CD4-positive, alpha-beta T cell treated with Interferon gamma for 1 hour (primary cell): ENCODE results near the gene KDM5B.
"Not testable (repeated sequence)": the region's sequence is repeated elsewhere in the genome, so short reads cannot be mapped to it uniquely, and the experiment has no call there.

ENCODE experiments used
- DNase-seq: peaks from one replicate; pipeline ENCODE4 v3.0.0-alpha.2; 2020

The KDM5B gene

DNA sequence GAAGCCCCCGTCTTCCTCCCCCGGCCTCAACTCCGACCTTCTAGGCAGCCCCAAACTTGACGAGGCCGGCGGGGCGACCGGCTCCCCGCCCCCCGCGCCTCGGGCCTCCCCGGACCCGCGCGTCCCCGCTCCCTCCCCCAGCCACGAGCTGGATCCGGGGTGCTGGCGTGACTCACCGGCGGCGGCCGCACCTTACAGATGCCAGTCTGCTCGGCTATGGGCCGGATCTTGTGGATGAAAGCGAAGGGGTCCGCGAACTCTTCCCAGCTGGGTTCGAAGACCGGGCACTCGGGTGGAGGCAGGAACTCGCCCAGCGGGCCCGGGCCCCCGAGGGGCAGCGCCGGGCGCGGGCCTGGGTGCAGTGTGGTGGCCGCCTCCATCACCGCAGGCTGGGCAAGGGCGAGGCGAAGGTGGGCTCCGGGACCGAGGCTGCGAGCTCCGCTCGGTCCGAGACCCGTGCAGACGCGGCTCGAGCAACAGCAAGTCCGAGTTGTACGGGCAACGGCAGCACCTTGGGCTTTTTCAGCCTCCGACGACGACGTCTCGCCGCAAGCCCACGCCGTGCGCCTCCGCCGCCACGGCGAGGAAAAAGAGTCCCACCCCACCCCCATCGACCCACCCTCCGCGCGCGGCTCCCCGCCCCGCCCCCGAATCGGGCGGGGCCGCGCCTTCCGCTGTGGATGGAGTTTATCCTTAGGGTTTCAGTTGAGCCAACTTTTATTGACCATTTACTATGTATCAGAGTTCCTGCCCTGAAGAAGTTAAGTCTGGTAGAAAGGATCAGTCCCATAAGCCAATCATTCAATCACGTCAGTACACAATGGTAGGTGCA, at the start of gene KDM5B:
Gene KDM5B (minus strand): TSS at position 496 of the 832 bp plus-strand sequence. CDS start 116 bp downstream, at position 380.
- peak; percentile 58 for DNase-seq

DNA sequence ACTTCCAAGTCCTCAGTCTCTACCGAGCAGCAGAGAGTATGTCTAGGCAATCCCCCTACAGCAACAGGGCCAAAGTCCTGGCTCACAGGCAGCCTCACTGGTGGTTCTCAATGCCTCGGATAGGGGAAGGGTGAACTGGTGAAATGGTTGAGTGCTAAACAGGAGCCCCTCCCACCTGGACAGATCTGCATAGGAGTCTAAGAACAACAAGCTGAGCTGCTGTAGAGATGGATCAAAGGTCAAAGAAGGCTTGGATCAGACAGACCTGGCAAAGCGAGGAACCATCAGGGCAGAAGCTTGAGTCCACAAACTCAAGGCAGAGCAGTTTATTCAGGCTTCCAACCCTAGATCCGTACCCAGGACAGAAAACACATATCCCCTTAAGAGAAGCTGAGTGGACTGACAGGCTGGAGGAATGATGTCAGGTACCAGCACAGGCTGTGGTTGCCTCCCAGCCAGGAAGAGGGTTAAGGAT, 49.0 kb upstream of the KDM5B start:
- no peak for DNase-seq

DNA sequence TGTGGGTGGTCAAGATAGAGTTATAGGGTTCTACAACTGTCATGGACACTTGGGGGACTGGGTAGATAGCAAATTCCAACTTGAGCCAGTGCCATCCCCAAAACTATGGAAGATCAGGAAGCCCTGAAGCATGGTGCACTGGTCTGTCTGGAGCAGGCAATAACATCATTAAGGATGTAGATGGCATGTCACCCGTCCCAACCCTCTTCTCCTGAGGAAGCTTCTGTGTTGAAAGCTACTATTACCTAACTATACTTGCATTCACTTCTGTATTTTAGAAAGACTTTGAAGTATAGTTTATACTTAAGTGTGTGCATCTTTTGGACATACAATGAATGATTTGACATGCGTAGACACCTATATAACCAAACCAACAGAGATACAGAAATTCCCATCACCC, 47.8 kb upstream of the KDM5B start:
- DNase-seq, result no peak

DNA sequence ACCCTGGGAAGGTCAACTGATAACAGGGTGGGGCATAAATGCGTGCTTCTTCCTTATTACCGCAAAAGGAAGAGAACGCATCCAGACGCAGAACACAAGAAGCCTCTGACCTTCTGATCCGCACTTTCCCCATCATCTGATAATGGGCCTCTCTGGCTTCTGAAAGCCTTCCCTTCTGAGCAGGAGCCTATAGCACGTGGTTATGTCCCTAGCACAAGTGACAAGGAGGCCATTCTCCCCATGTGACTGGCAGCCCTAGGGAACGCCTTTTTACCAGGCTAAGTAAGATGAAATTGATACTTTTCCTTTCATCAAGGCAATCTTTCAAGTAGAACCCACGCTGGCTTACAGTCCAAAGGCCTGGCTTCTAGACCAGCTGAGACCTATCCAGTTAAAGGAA, 46.6 kb upstream of the KDM5B start:
- DNase-seq, result no peak

DNA sequence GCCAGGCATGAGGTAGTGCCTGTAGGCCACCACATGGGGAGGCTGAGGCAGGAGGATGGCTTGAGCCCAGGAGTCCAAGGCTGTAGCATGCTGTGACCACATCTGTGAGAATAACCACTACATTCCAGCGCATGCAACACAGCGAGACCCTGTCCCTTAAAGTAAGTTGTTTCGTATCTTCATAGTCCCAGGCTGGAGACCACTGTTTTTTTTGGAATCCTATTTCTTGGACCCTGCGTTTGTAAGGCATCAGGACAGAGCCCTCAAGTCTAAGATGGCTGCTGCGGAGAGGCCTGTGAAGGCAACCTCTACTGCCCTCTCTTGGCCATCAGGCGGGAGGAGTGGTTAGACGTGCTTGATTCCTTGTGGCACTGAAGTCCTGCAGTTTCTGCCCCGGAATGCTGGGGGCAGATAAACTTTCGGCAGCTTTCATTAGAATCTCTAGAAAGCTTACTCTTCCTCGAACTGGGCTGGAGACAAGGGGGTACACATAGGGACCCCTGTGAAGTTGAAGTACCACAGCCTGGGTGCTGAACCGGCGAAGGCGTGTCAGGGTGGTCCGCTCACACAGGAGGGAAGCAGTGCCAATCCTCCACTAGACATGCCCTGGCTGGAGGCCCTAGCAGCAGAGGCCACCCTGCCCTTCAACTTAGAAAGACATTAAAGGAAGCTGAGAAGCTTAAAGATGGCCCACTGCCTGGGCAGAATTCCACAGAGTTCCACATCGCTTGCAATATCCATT, 44.1 kb upstream of the KDM5B start:
- peak; percentile 33 for DNase-seq

DNA sequence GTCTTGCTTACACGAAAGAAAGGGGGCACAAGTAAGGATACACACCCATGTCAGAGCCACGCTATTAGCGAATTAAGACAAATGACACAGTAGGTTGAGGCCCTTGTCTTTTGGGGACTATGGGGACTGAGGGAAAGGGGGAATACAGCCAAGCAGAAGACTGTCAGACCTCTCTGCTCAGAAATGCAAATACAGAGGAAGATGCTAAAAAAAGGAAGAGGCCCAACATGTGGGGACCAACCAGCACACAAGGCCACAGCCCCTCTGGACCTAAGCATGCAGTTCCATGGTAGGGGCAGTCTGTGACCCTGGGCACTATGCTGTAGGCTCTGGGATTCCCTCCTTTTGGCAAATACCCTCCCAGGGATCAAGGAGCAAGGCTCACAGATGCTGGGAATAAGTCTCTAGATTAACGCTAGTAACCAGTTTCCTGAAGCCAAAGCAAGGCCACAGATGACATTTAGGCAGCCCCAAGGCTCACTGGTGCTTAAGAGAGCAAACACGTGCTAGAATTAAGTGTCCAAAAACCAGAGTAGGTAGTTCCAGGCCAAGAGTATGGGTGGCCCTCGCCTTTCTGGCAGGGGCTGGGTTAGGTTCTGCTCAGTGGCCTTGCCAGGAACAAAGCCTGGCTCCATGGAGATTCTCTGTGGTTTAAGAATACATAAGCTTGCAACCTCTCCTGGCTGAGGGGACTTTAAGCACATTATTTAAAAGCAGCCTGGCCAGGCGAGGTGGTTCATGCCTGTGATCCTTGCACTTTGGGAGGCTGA, 42.6 kb upstream of the KDM5B start:
- DNase-seq, result no peak

DNA sequence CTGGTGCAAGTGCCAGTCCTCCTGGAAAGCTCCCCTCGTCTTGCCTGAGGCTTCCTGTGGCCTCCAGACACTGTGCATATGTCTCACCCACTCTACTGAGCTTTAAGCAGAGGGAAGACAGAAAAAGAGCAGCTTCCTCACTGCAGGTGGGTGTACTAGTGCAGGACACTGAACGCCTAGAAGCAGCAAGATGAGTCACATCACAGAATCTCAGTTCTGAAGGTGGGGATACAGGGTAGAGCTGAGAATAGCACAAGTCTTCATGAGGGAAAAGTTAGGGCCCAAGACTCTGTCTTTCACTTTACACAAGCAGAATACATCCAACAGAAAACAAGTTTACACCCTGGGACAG, 39.9 kb upstream of the KDM5B start:
- DNase-seq, result no peak

DNA sequence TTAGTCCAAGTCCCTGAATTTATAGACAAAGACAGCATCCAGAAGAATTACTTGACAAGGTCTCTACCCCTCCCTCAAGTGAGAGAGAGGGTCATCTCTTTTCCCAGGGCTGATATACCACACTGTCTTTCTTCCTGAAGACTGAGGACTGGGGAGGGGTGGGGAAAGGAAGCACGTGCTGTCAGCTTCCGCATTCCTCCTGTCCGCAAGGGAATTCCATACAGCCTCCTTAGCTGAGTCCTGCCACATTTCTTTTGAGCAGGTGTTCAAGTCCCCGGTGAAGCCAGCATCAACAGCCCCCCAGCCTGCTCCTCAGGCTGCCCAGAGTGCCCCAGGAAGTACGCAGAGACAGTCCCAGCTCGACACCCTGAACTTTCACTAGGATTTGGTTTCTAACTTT, 36.7 kb upstream of the KDM5B start:
- no peak for DNase-seq

DNA sequence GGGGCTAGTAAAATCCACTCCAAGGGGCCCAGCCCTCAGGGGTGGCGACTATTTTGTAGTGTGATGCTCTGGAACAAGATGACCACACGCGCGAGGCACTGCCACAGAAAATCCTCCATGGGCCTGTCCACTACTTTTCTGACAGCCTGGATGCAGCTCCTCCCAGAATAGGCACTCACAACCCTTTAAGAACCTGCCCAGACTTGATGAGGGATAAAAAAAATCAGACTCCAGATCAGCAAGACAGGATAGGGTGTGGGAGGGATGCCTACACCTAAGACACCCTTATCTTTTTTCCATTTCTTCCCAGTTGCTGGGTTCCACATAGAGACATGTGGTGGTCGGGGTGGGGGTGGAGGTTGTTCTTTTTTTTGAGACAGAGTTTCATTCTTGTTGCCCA, 36.0 kb upstream of the KDM5B start:
- DNase-seq, result no peak

DNA sequence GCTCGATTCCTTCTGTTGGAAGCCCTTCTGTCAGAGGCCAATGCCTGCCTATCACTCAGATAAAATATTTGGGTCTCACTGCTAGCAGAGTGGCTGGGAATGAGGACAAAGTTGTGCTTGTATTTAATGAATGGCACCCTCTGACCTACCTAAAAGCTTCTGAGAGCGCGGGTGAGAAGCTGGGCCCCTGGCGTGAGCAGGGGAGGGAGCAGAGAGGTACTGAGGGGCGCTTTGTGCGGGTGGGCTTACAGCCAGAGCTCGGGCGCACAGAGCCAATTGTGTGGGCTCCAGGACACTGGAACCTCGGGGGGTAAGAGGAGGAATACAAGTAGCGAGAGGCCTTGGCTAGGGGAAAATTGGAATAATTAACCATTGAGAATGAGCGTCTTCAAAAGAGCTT, 34.9 kb upstream of the KDM5B start:
- no peak for DNase-seq

DNA sequence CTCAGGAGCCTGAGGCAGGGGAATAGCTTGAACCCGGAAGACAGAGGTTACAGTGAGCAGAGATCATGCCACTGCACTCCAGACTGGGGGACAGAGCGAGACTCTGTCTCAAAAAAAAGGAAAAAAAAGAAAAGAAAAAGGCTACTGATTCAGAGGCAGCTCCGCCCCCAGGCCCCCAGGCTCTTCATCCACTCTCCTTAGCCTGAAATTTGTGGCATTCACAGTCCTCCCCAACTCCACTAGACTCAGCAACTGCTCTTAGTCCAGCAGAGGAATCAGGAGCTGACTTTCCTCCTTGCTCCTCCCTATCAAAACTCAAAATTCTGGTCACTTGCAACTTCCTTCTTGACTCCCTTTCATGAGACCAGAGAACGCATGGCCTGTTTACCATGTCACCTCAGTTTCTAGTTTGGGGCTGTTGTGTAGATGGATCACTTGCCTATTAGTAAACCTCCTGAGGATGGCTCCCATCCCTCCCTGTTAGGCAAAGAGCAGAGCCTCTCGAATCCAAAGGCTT, 29.6 kb upstream of the KDM5B start:
- DNase-seq, result no peak

DNA sequence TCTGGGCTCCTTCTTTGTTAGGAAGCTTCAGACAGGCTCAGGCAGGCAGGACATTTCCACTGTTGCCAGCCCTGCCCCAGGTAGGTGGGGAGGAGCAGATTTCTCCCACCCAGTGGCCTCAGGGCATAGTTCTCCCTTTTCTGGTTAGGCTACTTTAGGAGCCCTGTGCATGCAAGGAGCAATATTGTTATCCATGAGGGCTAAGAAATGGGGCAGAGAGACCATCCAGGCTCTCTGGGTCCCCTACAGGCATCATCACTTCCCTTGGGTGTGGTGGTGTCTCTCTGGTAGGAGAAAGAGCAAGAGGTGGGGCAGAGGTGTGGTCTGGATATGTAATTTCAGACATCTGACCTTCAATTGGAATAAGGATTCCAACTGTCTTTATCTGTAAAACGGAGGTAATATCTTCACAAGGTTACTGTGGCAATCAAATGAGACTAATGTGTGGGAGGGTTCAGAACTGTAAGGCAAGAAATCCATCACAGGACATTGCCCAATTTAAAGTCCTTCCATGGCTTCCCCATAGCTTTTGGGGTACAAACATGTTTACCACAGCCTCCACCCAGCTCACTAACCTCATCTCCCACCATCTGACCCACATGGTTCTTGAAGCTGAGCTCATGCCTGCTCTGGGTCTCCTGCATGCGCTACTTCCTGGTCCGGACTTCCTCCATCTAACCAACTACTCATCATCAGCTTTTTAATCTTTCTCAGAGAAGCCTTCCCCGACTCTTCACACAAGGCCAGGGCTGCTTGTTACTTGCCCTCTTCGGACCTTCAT, 28.6 kb upstream of the KDM5B start:
- DNase-seq, result peak; percentile 13

DNA sequence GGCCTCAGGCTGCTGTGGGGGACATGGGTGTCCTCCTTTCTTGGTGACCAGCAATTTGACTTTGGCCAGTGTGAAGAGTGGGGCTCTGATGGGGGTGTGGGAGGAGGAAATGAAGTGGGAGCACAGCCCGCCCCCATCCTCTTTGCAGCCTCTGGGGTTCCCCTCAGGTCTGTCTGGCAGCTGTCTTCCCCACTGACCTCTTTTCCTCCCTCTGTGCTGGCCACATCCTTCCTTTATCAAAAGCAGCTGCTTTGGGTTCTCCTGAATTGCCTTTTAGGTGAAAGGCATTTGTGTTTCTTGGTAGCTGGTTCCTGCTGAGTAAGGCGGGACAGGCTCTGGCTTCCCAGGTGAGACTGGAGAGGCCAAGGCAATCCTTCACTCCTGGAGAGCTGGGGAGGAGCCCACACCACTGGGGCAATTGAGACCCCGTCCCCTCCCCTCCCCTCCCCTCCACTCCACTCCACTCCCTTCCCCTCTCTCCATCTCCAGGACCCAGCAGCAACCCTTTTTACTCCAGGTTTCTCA, 27.4 kb upstream of the KDM5B start:
- peak; percentile 24 for DNase-seq

DNA sequence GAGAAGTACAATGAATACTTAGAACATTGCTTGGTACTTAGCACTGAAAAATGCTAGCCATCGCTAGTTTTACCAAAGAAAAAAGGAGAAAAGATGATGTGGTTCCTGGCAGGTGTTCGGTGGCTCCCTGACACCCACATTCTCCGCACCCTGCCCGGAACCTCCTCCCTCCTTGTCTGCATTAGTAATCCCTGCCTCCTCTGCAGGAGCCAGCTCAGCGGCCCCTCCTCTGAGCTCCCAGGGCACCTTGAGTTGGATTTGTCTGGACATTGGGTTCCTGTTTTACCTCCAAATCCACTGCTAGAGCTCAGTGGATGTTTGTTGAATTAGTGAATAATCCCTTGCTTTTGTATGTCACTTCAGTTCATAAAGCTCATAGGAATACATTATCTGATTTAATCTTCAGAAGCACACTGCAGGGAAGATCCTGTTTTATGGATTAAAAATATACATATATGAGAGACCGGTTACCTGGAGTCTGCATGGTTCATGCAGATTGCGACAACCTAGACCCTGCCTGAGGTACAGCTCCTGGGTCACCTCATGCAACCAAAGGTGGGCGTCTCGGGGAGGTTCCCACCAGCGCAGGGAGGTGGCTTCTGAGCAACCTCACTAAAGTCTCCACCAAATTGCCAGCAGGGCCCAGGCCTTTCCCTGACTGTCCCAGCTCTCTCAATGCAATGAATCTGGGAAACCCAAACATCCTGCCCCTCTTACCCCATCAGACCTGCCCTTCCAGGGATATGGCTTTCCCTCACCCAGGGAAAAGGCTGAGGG, 26.7 kb upstream of the KDM5B start:
- DNase-seq, result no peak

DNA sequence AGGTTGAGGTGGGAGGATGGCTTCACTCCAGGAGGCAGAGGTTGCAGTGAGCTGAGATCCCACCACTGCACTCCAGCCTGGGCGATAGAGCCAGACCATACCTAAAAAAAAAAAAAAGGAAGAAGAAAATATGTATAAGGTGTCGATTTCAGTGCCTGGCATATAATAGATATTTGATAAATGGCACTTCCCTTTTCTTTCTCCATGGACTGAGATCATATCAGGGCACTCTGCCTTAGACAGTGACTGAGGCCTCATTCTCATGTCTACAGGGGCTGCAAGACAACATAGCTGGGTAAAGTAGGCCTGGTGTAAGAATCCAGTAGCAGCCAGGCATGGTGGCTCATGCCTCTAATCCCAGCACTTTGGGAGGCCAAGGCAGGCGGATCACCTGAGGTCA, 23.7 kb upstream of the KDM5B start:
- DNase-seq, result no peak

DNA sequence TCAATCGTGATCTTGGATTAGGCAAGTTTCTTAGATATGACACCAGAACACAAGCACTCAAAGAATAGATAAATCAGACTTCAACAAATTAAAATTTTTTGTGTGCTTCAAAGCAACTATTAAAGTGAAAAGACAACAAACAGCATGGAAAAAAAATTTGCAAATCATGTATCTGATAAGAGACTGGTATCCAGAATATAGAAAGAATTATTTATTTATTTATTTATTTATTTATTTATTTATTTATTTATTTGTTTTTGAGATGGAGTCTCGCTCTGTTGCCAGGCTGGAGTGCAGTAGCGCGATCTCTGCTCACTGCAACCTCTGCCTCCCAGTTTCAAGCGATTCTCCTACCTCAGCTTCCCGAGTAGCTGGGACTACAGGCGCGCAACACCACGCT, 21.0 kb upstream of the KDM5B start:
- DNase-seq, result not testable (repeated sequence)

DNA sequence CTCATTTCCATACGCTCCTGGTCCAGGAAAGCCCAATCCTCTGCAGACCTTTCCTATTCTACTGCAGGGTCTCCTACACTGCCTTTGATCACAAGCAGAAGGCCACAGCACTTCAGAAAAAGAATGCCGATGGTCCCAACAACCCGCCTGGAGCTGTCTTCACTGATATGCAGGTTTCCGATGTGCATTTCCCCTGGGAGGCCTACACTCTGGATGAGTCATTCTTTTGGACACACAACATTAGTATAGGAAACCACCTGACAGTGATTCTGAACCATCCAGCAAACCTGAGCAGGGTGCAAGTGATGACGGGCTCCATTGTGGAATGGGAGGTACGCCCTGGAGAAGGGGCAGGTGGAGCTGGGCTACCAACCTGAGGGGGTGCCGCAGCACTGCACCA, 17.5 kb upstream of the KDM5B start:
- DNase-seq, result no peak

DNA sequence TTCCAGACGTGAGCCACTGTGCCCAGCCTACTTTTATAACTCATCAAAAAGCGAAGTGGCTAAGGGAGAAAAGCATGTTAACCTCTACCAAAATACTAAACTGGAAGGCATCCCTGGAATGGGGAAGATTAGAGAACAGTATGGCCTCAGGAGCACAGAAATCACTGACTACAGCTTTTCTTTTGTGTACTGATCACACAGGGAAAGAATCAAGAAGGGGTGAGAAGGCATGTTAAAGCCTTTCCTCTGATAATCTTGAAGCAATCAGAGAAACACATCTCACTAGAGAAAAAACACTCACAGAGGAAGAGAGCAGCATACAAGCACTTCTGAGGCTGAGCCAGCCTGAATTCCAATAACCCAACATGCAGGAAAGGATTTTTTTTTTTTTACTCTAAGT, 13.2 kb upstream of the KDM5B start:
- no peak for DNase-seq

DNA sequence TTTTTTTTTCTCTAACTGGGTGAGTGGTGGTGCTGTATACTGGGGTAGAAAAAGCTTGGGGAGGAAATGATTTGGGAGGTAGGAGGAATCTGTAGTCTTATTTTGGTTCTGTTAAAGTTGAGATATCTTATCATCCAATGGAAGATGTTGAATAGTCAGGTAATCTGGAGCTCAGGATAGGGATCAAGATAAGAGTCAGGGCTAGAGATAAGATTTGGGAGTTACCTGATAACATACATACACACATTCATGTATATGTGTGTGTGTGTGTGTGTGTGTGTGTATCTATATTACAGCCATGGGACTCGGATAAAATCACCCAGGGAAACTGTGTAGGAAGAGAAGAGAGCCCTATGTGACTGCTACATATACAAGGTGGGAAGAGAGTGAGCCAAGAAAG, 10.6 kb upstream of the KDM5B start:
- DNase-seq, result no peak

DNA sequence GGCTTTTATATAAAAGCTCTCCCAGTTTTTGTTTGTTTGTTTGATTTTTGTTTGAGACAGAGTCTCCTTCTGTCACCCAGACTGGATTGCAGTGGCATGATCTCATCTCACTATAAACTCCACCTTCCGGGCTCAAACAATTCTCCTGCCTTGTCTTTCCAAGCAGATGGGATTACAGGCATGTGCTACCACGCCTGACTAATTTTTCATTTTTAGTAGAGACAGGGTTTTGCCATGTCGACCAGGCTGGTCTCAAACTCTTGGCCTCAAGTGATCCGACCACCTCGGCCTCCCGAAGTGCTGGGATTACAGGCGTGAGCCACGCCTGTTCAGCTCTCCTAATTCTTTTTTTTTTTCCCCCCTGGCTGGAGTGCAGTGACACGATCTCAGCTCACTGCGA, 6.9 kb upstream of the KDM5B start:
- DNase-seq, result no peak
